H9 (cell line): ENCODE measurements around the gene SNRPB2. TPM values are rescaled to one million over a fixed set of nuclear protein-coding genes. Genes with fewer than 3 reads are reported as not detected.
A peak's percentile ranks its signal among the peaks of the same experiment; 100 is the strongest.

Source experiments
- DNase-seq: peaks from one replicate; pipeline ENCODE4 v3.0.0-alpha.2; 2017
- H2AFZ ChIP-seq: one replicate; pipeline ENCODE4 v1.6.1; 2013; ENCODE audit warnings: mild to moderate bottlenecking, low read length, control low read depth, moderate library complexity
- H2AK5ac ChIP-seq: 2 replicates; pipeline ENCODE4 v1.6.1; 2013; ENCODE audit warnings: low read length, control low read depth, mixed read lengths; ENCODE audit not compliant: insufficient read length
- H2BK120ac ChIP-seq: one replicate; pipeline ENCODE4 v1.6.1; 2013; ENCODE audit warnings: low read depth, mild to moderate bottlenecking, low read length, control low read depth, inconsistent platforms; ENCODE audit not compliant: poor library complexity, severe bottlenecking
- H2BK12ac ChIP-seq: 2 replicates; pipeline ENCODE4 v1.6.1; 2013; ENCODE audit warnings: low read length, control low read depth, mixed read lengths, low read depth; ENCODE audit not compliant: insufficient read length
- H2BK15ac ChIP-seq: 2 replicates; pipeline ENCODE4 v1.6.1; 2013; ENCODE audit warnings: low read depth, low read length, control low read depth
- H2BK20ac ChIP-seq: one replicate; pipeline ENCODE4 v1.6.1; 2013; ENCODE audit warnings: low read depth, mild to moderate bottlenecking, low read length, control low read depth, inconsistent platforms; ENCODE audit not compliant: poor library complexity, severe bottlenecking
- H2BK5ac ChIP-seq: 2 replicates; pipeline ENCODE4 v1.6.1; 2013; ENCODE audit warnings: low read length, control low read depth, mixed read lengths; ENCODE audit not compliant: insufficient read length
- H3K14ac ChIP-seq: 2 replicates; pipeline ENCODE4 v1.6.1; 2013; ENCODE audit warnings: low read length, control low read depth; ENCODE audit not compliant: insufficient read depth
- H3K18ac ChIP-seq: 2 replicates; pipeline ENCODE4 v1.6.1; 2013; ENCODE audit warnings: low read depth, mild to moderate bottlenecking, mixed read lengths, low read length, control low read depth; ENCODE audit not compliant: insufficient read length
- H3K23ac ChIP-seq: 2 replicates; pipeline ENCODE4 v1.6.1; 2013; ENCODE audit warnings: low read length, control low read depth, mixed read lengths, low read depth; ENCODE audit not compliant: insufficient read length
- H3K23me2 ChIP-seq: 2 replicates; pipeline ENCODE4 v1.6.1; 2013; ENCODE audit warnings: low read depth, mild to moderate bottlenecking, mixed read lengths, low read length, control low read depth; ENCODE audit not compliant: insufficient read length, poor library complexity, severe bottlenecking
- H3K27ac ChIP-seq: 2 replicates; pipeline ENCODE4 v1.5.1; 2013; ENCODE audit warnings: low read length, control low read depth, mixed read lengths, low read depth; ENCODE audit not compliant: insufficient read length
- H3K27me3 ChIP-seq: 2 replicates; pipeline ENCODE4 v1.6.1; 2013; ENCODE audit warnings: low read length, control low read depth, inconsistent platforms; ENCODE audit not compliant: insufficient read depth
- H3K4ac ChIP-seq: 2 replicates; pipeline ENCODE4 v1.6.1; 2013; ENCODE audit warnings: low read depth, mild to moderate bottlenecking, control low read depth, inconsistent platforms, low read length, moderate library complexity
- H3K4me1 ChIP-seq: 2 replicates; pipeline ENCODE4 v1.6.1; 2013; ENCODE audit warnings: low read length, control low read depth, inconsistent platforms; ENCODE audit not compliant: insufficient read depth
- H3K4me2 ChIP-seq: 2 replicates; pipeline ENCODE4 v1.6.1; 2013; ENCODE audit warnings: low read length, control low read depth, mixed read lengths; ENCODE audit not compliant: insufficient read length, insufficient read depth
- H3K56ac ChIP-seq: 2 replicates; pipeline ENCODE4 v1.6.1; 2013; ENCODE audit warnings: low read depth, mild to moderate bottlenecking, mixed read lengths, low read length, control low read depth; ENCODE audit not compliant: insufficient read length
- H3K79me1 ChIP-seq: 2 replicates; pipeline ENCODE4 v1.6.1; 2013; ENCODE audit warnings: low read depth, mild to moderate bottlenecking, moderate library complexity, low read length, control low read depth, inconsistent platforms; ENCODE audit not compliant: insufficient read depth, poor library complexity, severe bottlenecking
- H3K79me2 ChIP-seq: 2 replicates; pipeline ENCODE4 v1.6.1; 2013; ENCODE audit warnings: low read length, control low read depth, inconsistent platforms; ENCODE audit not compliant: insufficient read depth
- H3K9ac ChIP-seq: 2 replicates; pipeline ENCODE4 v1.6.1; 2013; ENCODE audit warnings: low read length, control low read depth, mixed read lengths; ENCODE audit not compliant: insufficient read length; ENCODE audit errors: extremely low read depth
- H3K9me3 ChIP-seq: one replicate; pipeline ENCODE4 v1.6.1; 2013; ENCODE audit warnings: low read depth, low read length, inconsistent platforms; ENCODE audit not compliant: control insufficient read depth
- H3T11ph ChIP-seq: one replicate; pipeline ENCODE4 v1.6.1; 2013; ENCODE audit warnings: mild to moderate bottlenecking, low read length, control low read depth, inconsistent platforms
- H4K20me1 ChIP-seq: one replicate; pipeline ENCODE4 v1.6.1; 2013; ENCODE audit not compliant: control insufficient read depth, insufficient read length, insufficient read depth
- H4K5ac ChIP-seq: 2 replicates; pipeline ENCODE4 v1.6.1; 2013; ENCODE audit warnings: low read depth, mild to moderate bottlenecking, mixed read lengths, low read length, control low read depth; ENCODE audit not compliant: insufficient read length
- H4K8ac ChIP-seq: replicated peaks from 2 replicates; pipeline ENCODE4 v1.6.1; 2013; ENCODE audit warnings: low read length, control low read depth, mixed read lengths, low read depth; ENCODE audit not compliant: insufficient read length
- H4K91ac ChIP-seq: 2 replicates; pipeline ENCODE4 v1.6.1; 2013; ENCODE audit warnings: low read depth, mild to moderate bottlenecking, moderate library complexity, mixed read lengths, low read length, control low read depth; ENCODE audit not compliant: insufficient read length
- H3K27ac Mint-ChIP-seq, 3 experiments: 2 replicates in 2 of 3; 3 replicates in 1 of 3; pipeline ENCODE4 v1.8.0; 2020 to 2021; ENCODE audit warnings: mixed read lengths in 3 of 3, mild to moderate bottlenecking in 1 of 3, moderate library complexity in 1 of 3
- H3K27me3 Mint-ChIP-seq: 2 replicates; pipeline ENCODE4 v1.8.0; 2021; ENCODE audit warnings: low read depth, mild to moderate bottlenecking, moderate library complexity, mixed read lengths
- H3K36me3 Mint-ChIP-seq, 3 experiments: 2 replicates in 2 of 3; 3 replicates in 1 of 3; pipeline ENCODE4 v1.8.0; 2020 to 2021; ENCODE audit warnings: low read depth in 3 of 3, mixed read lengths in 3 of 3; ENCODE audit not compliant: insufficient read depth in 1 of 3
- H3K4me1 Mint-ChIP-seq, 2 experiments: 2 replicates each; pipeline ENCODE4 v1.8.0; 2020; ENCODE audit warnings: mixed read lengths in 2 of 2
- H3K4me3 Mint-ChIP-seq, 2 experiments: 2 replicates in 1 of 2; 3 replicates in 1 of 2; pipeline ENCODE4 v1.8.0; 2020 to 2021; ENCODE audit warnings: mild to moderate bottlenecking in 2 of 2, mixed read lengths in 2 of 2, moderate library complexity in 1 of 2
- H3K9me3 Mint-ChIP-seq, 2 experiments: 2 replicates in 1 of 2; 3 replicates in 1 of 2; pipeline ENCODE4 v1.8.0; 2020; ENCODE audit warnings: mild to moderate bottlenecking in 2 of 2, mixed read lengths in 2 of 2, moderate library complexity in 1 of 2
- WGBS: extraction: QIAGEN DNeasy Blood & Tissue Kit; methylation state at CpG from one replicate; pipeline ENCODE4 v1.1.7; 2013; ENCODE audit warnings: missing lambda C conversion rate, low lambda C conversion rate, mixed read lengths; ENCODE audit not compliant: insufficient read length; ENCODE audit errors: extremely low coverage; 5-methylcytosine and 5-hydroxymethylcytosine counted together
- total RNA-seq: library from RNA; stranded (reverse); gene quantifications from 2 replicates; pipeline ENCODE4 v1.2.1, GENCODE V29; 2021
- TF ChIP-seq, protein P1 (sequence below): fragments of 200-600 bp; sonication (generic); conservative IDR thresholded peaks from 3 replicates; pipeline ENCODE4 v1.8.0; 2021; ENCODE audit warnings: antibody characterized with exemption, mild to moderate bottlenecking

SNRPB2 gene
- total RNA-seq, 1 experiment from 2014 or later, result 93.2 TPM

DNA sequence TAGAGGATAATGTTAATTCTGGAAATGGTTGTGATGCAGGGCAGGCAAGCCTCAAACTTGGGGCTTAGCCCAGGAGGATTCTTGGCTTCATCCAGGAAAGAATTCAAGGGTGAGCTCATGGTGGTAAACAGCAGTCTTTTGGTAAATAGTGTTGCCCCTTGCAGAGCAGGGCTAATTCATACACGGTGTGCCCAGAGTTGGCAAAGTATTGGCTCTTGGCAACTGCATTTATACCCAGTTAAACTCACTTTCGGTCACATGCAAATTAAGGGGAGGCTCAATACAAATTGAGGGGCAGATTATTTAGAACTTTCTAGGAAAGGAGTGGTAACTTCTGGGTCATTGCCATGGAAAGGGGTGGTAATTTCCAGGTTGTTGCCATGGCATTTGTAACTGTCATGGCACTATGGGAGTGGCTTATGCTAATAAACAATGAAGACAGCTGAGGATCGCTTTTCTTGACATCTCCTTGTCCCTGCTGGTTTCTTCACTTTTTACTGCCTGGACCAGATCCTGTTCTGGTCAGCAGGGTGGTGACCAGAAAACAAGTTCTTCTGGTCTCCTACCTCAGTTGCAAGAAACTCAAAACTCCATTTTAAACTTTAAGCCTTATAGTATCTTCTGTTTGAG lies 14.5 kb downstream of the SNRPB2 start:
- Histone ChIP-seq H2BK20ac (no peak overlapping the region), H3K23me2 (no peaks in the 10 kb centered on the region), H4K8ac (no peak overlapping the region), H2AK5ac (no peak overlapping the region), H3T11ph (no peak overlapping the region), H3K18ac (no peak overlapping the region), H3K23ac (no peak overlapping the region), H3K9me3 (no peaks in the 10 kb centered on the region), H2BK15ac (no peak overlapping the region), H3K27ac (no peak overlapping the region), H2BK120ac (no peak overlapping the region), H4K5ac (no peak overlapping the region), H2BK5ac (no peak overlapping the region), H4K20me1 (no peaks in the 10 kb centered on the region), H3K4me2 (no peak overlapping the region), H2AFZ (no peak overlapping the region), H3K4me1 (no peaks in the 10 kb centered on the region), H3K27me3 (no peaks in the 10 kb centered on the region), H3K9ac (no peak overlapping the region), H3K4ac (no peak overlapping the region), H3K79me1 (no peaks in the 10 kb centered on the region), H3K56ac (no peak overlapping the region), H4K91ac (no peak overlapping the region), H3K14ac (no peak overlapping the region), H2BK12ac (no peak overlapping the region), H3K79me2 (no peaks in the 10 kb centered on the region)
- TF ChIP-seq, protein P1, sequence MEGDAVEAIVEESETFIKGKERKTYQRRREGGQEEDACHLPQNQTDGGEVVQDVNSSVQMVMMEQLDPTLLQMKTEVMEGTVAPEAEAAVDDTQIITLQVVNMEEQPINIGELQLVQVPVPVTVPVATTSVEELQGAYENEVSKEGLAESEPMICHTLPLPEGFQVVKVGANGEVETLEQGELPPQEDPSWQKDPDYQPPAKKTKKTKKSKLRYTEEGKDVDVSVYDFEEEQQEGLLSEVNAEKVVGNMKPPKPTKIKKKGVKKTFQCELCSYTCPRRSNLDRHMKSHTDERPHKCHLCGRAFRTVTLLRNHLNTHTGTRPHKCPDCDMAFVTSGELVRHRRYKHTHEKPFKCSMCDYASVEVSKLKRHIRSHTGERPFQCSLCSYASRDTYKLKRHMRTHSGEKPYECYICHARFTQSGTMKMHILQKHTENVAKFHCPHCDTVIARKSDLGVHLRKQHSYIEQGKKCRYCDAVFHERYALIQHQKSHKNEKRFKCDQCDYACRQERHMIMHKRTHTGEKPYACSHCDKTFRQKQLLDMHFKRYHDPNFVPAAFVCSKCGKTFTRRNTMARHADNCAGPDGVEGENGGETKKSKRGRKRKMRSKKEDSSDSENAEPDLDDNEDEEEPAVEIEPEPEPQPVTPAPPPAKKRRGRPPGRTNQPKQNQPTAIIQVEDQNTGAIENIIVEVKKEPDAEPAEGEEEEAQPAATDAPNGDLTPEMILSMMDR, result no peak
- no CpG with 5 or more reads among the region's 3 CpGs for WGBS
- H3K36me3 Mint-ChIP-seq, result peaks cover 6 to 21% (median 20%) of the 10 kb centered on the region in 3 experiments; a peak in 6 of 7 replicates
- H3K27me3 Mint-ChIP-seq, result no peaks in the 10 kb centered on the region; the same call in 1 of the 2 replicates
- no peak for DNase-seq
- H3K4me1 Mint-ChIP-seq, result no peaks in the 10 kb centered on the region
- no peaks in the 10 kb centered on the region; a peak in 1 of 5 replicates for H3K9me3 Mint-ChIP-seq
- 0 out of 7 replicates have a peak overlapping the region, but pooled peaks of 1 of the 3 experiments have one; percentile 49 for H3K27ac Mint-ChIP-seq
- no peak overlapping the region for H3K4me3 Mint-ChIP-seq
